Measurements from ENCODE around the gene DUOX1. TPM values are rescaled to one million over a fixed set of nuclear protein-coding genes. Genes with fewer than 3 reads are reported as not detected.

DUOX1 gene
- polyA plus RNA-seq, 1 donor (not counting 4 experiments of a cell fraction or from before 2014, with no cell fraction given): 16.3 TPM

- H3K9me1 ChIP-seq (ENCODE audit: control insufficient read depth, extremely low read depth, insufficient read depth, low read length): no peaks in the 10 kb centered on the region
- dilution Hi-C loops (cut with MboI; ENCODE audit: extremely low pct_ligation_motif_present, low sequenced_read_pairs): no loop called here
- no peak for FAIRE-seq
- H4K20me1 ChIP-seq (ENCODE audit: control insufficient read depth, extremely low read depth, insufficient read depth, low read length): no peaks in the 10 kb centered on the region
- no peak overlapping the region for H2AFZ ChIP-seq (ENCODE audit: control insufficient read depth, low read length)
- no peak for DNase-seq (ENCODE audit: low read depth, low spot score)
- peaks cover 19% of the 10 kb centered on the region for H3K4me1 ChIP-seq (ENCODE audit: control insufficient read depth, extremely low read depth, insufficient read depth, low read length)
- H3K4me2 ChIP-seq (ENCODE audit: control insufficient read depth, extremely low read depth, insufficient read depth, low read depth, low read length): no peak overlapping the region
- no peak overlapping the region for H3K4me3 ChIP-seq (ENCODE audit: control insufficient read depth in 2 of 3, extremely low read depth in 1 of 3, insufficient read depth in 2 of 3, low read depth in 1 of 3, low read length in 3 of 3)
- H3K79me2 ChIP-seq (ENCODE audit: control insufficient read depth, insufficient read depth, low read length): no peaks in the 10 kb centered on the region
- no peaks in the 10 kb centered on the region for H3K27me3 ChIP-seq (ENCODE audit: control insufficient read depth, extremely low read depth, insufficient read depth, low read length)
- H3K9me3 ChIP-seq (ENCODE audit: control insufficient read depth, low read depth, low read length): no peaks in the 10 kb centered on the region
- no peak overlapping the region for H3K9ac ChIP-seq (ENCODE audit: control insufficient read depth, extremely low read depth, insufficient read depth, low read length)
- TF ChIP-seq EZH2 (IDR thresholded peaks at IDR 0.05; ENCODE audit: low read length) (no peak), CTCF (optimal IDR thresholded peaks at IDR 0.05 in 1 of 3, IDR thresholded peaks at IDR 0.05 in 1 of 3, conservative IDR thresholded peaks at IDR 0.05 in 1 of 3; ENCODE audit: extremely low read depth in 1 of 3, insufficient read depth in 2 of 3, low read length in 3 of 3) (no peak)
- peaks cover 7 to 28% of the 10 kb centered on the region in 2 experiments for H3K36me3 ChIP-seq (ENCODE audit: control insufficient read depth in 2 of 2, extremely low read depth in 1 of 2, insufficient read depth in 2 of 2, low read length in 2 of 2)
- no peak overlapping the region for H3K27ac ChIP-seq (ENCODE audit: control insufficient read depth, insufficient read depth, low read length)
Observed at GRCh38 chr15:45136378-45136764, 6.6 kb downstream of the DUOX1 start.

GRCh38 chr15:45137703-45138102 is 7.9 kb downstream of the DUOX1 start:
- H3K4me3 ChIP-seq (ENCODE audit: control insufficient read depth in 2 of 3, extremely low read depth in 1 of 3, insufficient read depth in 2 of 3, low read depth in 1 of 3, low read length in 3 of 3): no peak overlapping the region
- no peaks in the 10 kb centered on the region for H3K9me1 ChIP-seq (ENCODE audit: control insufficient read depth, extremely low read depth, insufficient read depth, low read length)
- peaks cover 14% of the 10 kb centered on the region for H3K4me1 ChIP-seq (ENCODE audit: control insufficient read depth, extremely low read depth, insufficient read depth, low read length)
- no peak overlapping the region for H3K27ac ChIP-seq (ENCODE audit: control insufficient read depth, insufficient read depth, low read length)
- TF ChIP-seq EZH2 (IDR thresholded peaks at IDR 0.05; ENCODE audit: low read length) (no peak), CTCF (optimal IDR thresholded peaks at IDR 0.05 in 1 of 3, IDR thresholded peaks at IDR 0.05 in 1 of 3, conservative IDR thresholded peaks at IDR 0.05 in 1 of 3; ENCODE audit: extremely low read depth in 1 of 3, insufficient read depth in 2 of 3, low read length in 3 of 3) (no peak)
- no peaks in the 10 kb centered on the region for H3K27me3 ChIP-seq (ENCODE audit: control insufficient read depth, extremely low read depth, insufficient read depth, low read length)
- FAIRE-seq (no peak), DNase-seq (ENCODE audit: low read depth, low spot score) (no peak)
- H3K4me2 ChIP-seq (ENCODE audit: control insufficient read depth, extremely low read depth, insufficient read depth, low read depth, low read length): no peak overlapping the region
- no peaks in the 10 kb centered on the region for H4K20me1 ChIP-seq (ENCODE audit: control insufficient read depth, extremely low read depth, insufficient read depth, low read length)
- no peaks in the 10 kb centered on the region for H3K79me2 ChIP-seq (ENCODE audit: control insufficient read depth, insufficient read depth, low read length)
- H2AFZ ChIP-seq (ENCODE audit: control insufficient read depth, low read length): no peak overlapping the region
- dilution Hi-C loops (cut with MboI; ENCODE audit: extremely low pct_ligation_motif_present, low sequenced_read_pairs): no loop called here
- no peaks in the 10 kb centered on the region for H3K9me3 ChIP-seq (ENCODE audit: control insufficient read depth, low read depth, low read length)
- no peak overlapping the region for H3K9ac ChIP-seq (ENCODE audit: control insufficient read depth, extremely low read depth, insufficient read depth, low read length)
- peaks cover 7 to 34% of the 10 kb centered on the region in 2 experiments for H3K36me3 ChIP-seq (ENCODE audit: control insufficient read depth in 2 of 2, extremely low read depth in 1 of 2, insufficient read depth in 2 of 2, low read length in 2 of 2)

All from keratinocyte (primary cell).